Activated effector memory CD4-positive, alpha-beta T cell treated with anti-CD3 and anti-CD28 coated beads, Interleukin-2, amount 50 U/mL, for 16 hours (primary cell): ENCODE measurements around the gene OPCML.

ENCODE experiments used
- DNase-seq: peaks from one replicate; pipeline ENCODE4 v3.0.0-alpha.2; 2020

OPCML gene

DNA sequence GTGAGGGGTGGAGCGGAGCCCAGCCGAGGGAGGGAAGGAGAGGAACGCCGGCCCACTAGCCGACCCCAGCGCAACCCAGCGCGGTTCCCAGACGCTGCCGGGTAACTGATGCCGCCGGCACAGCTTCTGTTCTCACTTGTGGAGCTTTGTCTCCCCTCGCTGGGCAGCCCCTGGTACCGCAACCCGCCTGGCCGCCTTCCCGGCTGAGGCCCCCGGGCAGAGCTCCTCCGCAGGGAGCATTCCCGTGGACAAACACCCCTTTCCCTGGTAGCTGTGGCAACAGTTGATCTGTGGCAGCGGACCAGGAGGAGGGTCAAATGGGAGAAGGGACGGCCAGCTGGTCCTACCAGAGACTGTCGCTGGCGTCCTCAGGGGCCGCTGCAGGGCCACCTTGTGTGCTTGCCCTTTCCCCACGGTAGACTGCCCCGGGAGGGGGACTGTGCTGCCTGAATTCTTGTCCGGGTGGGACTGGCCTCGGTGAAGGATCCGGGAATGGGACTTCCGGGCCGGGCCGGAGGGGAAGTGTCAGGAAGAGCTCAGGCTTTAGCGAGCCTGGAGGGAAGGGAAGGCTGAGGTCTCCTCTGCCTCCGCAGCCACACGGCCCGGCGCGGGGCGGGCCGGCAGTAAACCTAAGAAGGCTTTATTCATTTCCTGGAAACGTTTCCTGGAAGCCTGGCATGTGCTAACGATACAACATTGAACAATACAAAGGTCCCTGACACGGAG, 468.0 kb downstream of the OPCML start:
- DNase-seq, result no peak

DNA sequence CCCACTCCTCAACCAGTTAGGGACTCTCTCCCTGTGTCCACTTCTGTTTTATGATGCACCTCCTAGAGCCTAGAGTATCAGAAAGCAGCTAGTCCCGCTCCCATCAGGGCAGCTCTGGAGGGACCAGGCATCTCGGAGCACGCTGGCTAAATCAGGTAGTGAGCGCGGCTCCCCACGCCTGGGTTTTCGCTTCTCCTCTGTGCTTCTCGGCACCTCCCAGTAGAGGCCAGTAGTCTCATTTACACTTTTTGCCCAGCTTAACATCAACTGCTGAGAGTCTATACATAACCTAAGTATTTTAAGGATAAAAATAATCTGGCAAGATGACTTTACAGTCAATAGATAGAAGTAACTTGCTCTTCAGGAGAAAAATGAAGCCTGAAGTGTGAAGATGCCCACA, 473.8 kb downstream of the OPCML start:
- no peak for DNase-seq

DNA sequence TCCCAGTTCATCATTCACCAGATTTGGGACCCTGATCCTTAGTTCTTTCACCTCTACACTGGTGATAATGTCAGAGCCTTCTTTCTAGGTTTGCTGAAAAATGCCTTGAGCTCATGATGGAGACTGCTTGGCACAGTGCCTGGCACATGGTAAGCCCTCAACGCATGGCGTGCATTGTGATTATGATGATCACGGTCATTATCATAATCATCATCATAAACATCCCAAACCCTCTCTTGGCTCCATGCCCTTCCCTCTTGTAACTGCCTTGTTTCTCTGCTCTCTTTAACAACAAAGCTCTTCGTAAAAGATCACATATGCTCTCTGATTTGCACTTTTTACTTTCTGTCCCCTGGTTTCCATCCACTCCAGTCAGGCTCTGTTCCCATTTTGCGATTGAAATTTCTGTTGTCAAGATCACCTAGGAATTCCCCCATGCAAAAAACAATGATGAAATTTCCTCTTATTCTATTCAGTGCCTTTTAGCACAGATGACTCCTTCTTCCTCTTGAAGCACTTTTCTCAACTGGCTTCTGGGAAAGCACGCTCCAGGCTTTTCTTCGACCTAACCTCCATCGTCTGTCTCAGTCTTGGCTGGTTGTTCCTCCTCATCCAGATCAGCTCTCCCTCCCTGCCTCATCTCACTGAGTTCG, 479.1 kb downstream of the OPCML start:
- no peak for DNase-seq

DNA sequence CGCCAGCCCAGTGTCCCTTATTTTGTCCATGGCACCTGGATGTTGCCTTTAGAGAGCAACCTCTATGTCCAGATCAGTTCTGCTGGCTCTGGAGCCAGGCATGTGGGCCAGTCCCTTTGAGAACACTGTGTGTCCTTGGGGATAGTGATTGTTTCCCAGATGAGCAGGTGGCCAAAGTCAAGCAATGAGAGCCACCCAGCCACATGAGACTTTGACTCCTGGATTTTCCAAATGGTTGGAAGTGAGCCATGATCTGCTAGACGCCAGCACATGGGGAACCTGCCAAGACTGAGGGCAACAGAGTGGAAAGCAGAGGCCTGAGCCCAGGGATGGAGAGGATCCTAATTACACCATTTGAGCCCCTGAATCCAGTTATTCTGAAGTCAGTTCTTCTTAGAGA, 479.8 kb downstream of the OPCML start:
- no peak for DNase-seq

DNA sequence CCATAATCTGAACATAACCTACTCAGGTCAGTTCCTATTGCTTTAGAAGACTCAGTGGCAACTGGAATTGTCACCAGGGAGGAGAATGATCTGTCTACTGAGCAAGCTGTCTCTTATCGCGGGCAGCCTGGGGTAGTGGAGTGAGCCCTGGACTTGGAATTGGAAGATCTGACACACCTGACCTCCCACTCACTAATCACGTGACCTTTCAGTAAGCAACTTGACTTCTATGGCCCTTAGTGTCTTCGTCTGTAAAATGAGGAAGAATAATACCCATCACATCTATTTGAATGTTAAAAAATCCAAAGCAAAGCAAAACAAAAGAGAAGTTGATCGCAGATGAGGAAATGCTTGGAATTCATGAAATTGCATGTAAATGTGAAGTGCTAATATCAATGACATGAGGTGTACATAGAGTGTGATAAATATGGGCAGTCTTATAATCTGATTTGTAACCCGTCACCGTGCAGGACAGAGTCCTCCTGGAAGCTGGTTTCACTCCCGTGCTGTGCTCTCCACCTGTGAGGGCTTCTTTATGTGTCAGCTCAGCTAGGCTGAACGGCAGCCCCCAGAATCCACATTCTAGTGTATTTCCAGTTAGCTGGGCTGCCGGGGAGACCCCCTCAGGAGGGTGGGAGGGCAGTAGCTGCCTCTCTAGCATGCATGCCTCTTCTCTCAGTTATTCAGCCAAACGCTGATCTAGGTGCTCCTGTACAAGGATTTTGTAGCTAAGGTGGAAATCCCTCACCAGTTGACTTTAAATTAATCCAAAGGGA, 482.9 kb downstream of the OPCML start:
- no peak for DNase-seq

DNA sequence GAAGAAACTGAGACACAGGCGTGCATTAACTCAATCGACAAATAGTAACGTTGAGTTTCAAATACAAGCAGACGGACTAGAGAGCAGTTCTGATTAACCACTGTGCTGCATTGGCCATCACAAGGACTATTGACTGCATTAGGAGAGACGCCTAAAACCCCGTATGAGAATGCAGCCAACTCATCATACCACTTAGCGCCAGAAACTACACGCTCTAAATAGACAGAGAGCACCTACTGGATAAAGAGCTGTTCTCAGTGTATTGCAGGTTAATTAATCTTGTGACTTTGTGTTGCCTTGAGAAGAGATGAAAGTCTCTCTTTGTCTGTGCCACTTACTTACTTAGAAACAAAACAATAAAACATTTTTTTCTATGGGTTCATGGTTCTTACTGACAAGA, 484.0 kb downstream of the OPCML start:
- no peak for DNase-seq

DNA sequence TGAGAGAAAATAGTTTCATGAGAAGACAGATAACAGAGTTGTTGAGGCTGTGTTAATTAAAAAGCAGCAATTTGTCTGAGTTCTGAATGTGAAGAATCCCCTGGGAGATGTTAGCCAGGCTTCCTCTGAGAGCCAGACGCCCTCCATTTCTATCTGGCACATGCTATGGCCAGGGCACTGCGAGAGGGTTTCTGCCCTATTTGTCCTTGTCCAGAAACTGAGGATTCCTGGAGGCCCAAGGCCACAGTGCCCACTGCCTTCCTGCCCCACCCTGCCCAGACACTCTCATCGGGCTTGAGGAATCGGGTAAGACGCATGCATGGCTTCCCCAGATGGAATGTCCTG, 484.6 kb downstream of the OPCML start:
- no peak for DNase-seq

DNA sequence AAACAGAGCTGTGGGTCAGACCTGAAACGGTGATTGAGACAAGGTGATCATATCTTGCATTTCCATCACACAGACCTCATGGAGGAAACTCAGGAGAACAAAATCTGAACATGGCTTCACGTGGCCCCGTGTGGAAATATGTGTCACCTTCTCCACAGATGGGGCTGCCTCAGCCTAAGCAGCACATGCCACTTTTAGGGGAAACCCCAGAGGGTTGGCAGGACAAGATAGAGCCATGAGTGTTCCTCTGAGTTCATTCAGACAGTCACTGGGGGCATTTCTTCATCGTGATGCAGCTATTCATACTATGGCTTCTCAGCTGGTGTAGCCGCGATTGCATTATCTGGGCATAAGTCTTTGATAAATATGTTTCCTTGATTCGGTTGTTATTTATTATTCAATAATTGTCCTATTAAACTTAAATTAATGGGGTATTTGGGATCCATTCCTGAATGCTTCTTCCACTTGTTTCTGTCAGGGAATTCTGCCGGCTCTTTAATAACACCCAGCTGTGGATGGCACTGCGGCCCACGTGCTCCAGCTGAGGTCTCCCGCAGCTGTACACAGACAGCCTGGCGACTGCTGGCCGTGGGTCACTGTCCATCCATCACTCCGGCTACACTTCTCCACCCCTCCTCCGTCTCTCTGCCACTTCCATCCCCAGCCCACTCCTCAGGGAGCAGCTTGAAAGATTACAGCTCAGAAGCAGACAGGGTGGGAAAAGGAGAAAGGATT, 485.1 kb downstream of the OPCML start:
- DNase-seq, result no peak

DNA sequence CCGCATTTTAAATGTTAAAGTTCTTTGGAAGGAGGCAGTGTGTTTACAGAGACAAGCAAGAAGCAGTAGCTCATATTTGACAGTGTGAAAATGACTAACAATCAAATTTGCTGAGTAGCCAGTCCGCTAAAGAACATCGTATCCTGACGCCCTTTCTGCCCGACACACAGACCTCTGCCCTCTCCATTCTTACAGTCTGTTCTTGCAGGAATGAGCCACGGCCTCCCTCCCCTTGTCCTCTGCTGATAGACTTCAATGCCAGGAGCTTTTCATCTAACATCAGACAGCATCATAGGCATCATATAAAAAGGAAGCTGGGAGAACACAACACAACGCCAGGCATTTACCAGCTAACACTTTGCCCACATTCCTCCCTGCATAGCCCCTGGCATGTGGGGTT, 486.0 kb downstream of the OPCML start:
- DNase-seq, result no peak

DNA sequence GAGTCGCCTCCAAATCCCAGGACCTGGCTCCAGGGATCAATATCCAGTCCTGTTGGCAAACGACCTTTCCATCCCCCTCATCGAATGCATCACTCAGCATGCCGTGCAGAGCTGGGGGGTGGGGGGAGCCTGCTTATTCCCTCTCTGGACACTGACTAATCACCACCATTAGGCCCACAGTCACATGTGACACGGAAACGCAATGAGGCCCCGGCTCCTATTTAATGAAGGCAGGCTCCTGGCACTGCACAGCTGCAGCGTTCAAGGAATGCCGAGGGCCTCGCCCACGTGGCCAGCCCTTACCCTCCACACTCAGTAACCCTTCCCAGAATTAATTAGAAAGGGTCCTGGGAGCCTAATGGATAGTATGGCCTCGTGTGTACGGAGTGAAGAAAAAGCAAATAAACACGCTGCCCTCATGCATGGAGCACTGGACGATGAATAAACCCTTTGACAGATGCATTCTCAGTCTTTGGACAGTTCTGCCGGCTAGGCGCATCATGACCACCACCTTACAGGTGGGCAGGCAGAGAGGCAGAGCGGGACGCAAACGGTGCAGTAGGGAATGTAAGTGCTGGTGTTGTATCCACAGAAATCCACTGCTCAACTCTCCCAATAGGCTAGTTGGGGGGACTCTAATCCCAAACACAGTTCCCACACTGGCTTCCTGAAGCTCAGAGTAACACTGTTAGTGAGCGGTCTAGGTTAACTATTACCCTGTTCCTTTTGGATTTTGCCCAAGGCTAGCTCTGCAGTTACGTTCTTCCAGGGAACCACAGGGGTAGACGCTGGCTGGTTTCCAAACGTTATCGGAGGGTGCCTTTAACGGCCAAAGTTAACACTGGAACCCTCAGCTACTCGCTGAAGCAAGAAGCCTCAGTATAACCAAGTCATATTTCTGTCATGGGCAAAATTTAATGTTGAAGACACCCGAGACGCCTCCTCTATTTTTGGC, 490.1 kb downstream of the OPCML start:
- no peak for DNase-seq

DNA sequence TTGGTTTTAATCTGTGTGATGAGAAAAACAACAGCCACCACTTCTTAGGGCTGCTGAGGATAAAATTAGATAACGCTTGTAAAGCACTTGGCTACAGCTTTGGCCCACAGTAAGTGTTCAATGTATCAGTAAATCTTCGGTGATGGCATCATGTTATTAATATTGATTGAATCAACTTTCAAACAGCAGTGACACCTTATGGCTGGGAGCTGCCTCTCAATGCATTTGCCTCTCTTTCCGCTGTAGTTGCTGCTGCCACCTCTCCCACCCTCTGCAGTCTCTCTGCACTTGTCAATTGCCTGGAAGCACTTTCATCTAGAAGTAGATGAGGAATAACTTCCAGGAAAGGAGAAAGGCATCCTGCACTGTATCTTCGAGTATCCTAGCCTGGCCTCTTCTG, 491.1 kb downstream of the OPCML start:
- DNase-seq, result no peak

DNA sequence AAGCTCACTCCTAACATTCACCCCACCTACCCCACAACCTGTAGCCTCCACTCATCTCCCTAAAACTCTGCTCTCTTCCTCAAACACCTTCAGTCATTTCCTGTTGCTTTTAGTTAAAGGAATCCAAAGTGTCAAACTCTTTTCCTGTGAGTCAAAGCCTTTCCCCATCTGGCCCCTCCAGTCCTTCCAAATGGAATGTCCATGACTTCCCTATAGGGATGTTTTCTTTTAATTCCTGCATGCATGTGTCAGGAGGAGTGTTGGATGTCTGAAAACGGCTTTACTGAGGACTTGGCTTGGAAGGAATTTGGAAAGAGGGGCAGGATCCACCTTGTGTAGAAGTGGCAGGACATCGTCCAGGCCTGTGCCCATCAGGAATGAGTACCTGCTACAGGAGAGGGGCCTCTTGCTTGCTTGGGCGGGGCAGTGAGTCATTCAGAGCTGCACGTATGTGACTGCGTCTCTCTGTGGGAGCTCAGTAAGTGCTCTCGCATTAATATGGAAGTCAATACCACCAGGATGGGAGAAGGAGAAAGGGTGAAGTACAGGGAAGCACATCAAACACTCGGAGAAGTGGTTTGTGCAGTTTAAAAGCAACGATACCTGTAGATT, 491.9 kb downstream of the OPCML start:
- DNase-seq, result no peak

DNA sequence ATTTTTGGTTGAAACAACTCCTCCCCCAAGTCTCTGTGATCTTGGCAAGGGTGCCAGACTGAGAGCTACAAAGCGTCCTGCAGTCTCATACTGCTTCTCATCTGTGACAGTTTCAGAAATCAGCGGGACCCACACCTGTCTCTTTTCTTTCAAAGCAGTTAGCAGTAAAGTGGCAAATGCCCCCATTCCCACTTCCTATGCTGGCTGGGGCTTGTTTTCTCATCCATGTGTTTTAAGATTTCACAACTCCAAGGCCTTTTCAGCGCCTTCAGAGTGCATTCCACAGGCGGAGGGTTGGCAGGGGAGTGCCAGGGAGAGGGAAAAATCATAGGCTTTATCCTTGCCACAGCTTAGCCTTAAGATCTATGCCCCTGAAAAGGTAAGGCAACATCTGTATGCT, 493.5 kb downstream of the OPCML start:
- no peak for DNase-seq

DNA sequence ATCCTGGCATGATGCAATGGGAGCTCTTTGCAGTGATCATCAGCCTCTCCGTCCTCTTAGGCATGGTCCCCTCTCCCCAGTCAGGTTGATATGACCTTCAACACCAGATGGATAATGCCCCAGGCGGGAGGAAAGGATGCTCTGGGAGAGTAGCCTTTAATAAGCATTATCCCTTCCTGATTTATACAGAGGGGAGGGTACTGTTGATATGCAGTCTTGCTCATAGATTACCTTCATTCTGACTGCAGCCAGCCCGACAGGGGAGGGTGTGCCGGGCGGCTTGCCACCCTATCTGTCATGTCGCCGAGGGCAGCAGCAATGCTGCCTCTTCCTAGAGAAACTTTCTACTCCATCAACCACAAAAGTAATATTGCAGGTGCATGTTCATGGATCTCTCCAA, 497.4 kb downstream of the OPCML start:
- no peak for DNase-seq

DNA sequence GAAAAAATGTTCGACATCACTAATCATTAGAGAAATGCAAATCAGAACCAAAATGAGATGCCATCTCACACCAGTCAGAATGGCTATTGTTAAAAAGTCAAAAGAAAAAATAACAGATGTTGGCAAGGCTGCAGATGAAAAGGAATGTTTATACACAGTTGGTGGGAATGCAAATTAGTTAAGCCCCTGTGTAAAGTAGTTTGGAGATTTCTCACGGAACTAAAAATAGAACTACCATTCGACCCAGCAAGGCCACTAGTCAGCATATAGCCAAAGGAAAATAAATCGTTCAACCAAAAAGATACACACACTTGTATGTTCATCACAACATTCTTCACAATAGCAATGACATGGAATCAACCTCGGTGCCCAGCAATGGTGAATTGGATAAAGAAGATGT, 503.2 kb downstream of the OPCML start:
- no peak for DNase-seq

DNA sequence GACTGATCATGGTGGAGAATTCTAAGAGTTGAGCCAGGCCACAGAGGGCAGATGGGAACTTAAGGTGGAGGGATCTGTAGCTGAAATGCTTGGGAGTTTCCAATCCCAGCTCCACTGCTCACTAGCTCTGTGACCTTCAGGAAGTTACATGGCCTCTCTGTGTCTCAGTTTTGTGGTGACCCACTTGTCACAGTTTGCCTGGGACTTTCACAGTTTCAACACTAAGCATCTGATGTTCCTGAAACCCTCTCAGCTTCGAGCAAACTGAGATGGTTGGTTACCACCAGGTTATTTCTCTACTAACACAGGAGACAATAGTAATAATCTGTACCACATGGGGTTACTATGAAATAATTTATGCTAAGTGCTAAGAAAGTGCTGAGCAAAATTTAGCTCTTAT, 505.3 kb downstream of the OPCML start:
- DNase-seq, result no peak

DNA sequence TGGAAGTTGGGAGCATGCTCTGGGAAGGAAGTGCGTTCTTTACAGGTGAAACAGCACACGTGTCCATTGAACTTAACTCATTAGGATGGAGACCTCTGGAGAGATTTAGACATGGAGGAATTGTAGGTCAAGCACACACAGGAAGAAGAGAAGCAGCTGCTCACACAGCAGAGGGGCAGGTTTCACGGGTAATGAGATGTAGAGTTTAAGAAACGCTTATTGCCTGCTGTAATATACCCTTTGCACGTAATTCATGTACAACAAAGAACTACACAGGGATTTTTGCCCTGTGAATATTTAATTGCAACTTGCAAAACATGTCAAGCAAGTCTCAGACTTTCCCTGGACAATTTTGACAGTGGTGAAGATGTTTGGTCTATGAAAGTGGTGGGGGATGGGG, 508.0 kb downstream of the OPCML start:
- no peak for DNase-seq

DNA sequence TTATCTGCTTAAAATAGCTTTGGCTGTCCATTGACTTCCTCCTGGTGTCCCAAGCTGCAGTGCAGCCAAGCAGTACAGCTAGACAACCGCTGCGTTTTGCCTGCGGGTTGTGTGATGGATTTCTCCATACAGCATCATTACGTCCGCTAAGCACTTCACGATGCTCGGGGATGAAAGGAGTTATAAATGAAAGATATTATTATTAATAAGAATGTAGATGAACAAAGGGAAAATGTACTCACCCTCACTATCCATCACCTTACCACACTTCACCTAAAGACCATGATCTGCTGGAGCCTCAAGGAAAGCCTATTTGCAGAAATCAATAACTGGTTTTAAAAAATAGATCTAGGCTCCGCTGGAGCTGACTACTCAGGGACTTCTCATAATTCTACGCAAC, 509.1 kb downstream of the OPCML start:
- DNase-seq, result no peak

DNA sequence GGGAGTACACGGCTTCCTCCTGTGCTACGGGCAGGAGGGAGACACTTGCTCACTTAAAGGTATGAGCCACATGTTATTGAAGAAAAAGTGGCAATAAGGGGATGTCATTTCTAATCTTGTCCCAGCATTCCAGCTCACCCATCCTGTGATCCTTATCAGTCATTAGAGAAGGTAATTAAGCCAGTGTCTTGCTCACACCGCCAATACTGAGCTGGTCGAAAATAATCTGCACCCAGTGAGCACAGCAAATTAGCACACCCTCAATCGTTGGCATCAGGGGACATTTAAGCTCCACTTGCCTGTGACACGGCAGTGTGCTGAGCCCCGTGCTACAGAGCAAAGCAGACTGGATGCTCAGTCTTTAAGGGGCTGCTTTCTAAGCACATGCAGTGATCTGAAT, 510.7 kb downstream of the OPCML start:
- DNase-seq, result no peak

DNA sequence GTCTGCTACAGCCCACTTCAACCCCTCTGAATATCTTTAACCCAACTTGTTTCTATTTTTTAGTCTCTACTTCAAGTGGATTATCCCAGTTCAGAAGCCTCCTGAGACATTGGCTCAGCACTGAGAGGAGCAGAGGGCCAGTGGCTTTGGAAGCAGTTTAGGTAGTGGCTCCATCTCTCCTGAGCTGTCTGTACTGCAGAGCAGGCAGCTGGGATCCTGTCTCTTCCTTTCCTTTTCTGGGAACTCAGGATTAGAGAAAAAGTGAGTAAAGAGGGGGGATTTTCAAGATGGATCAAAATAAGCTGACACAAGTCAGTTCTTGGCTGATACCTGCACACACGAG, 512.0 kb downstream of the OPCML start:
- DNase-seq, result no peak

DNA sequence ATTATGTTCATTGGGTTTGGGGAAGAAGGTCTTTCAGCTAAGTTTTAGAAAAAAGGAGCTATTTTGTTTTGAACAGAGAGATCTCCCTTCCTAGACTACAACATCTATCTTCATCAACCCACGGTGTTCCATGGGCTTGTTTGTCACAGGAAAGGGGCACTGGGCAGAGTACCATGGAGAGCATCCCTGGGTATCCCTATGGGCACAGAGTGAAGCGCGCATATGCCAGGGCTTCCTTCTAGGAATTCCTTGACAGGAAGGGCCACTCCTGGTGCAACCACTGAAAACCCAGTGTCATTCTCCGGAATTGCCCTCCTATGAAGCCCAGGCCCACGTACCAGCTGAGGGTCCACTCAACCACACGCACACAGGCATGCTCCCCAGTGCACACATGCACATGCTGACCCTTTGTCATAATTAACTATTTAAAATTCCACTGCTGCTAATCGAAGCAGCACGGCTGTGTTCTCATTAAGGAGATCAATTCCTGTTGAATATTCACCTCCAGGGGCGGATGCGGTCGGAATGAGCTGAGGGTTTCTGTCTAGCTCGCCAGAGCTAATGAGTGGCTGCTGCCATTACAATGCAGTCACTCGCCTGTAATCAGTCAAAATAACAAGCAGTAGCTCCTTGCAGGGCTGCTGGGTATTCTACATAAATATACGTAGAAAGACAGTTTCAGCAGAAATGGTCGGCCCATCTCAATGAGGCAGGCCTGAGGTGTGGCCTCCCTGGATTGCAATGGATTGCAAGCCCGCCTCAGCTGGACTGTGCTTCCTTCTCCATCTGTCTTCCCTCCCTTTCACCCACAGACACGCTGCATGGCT, 512.5 kb downstream of the OPCML start:
- no peak for DNase-seq
